Fibroblast of skin of left biceps (primary cell): ENCODE results near the gene EHMT1.
"Not testable (repeated sequence)": the region's sequence is repeated elsewhere in the genome, so short reads cannot be mapped to it uniquely, and the experiment has no call there.

ENCODE experiments used
- DNase-seq, 2 experiments: peaks; one replicate each; pipeline ENCODE4 v3.0.0-alpha.2; 2013; ENCODE audit warnings: low read depth in 2 of 2

The EHMT1 gene

GRCh38 chr9:137590469-137591383 lies 28.1 kb upstream of the EHMT1 start, which contains the start of gene ZMYND19:
Gene ZMYND19 (minus strand): TSS chr9:137590512. CDS start chr9:137590263, 249 bp downstream.
- DNase-seq, result peak; percentile 66 to 67

- no peak for DNase-seq
Measured at GRCh38 chr9:137592767-137593166, 26.0 kb upstream of the EHMT1 start.

- DNase-seq, result no peak
Measured at GRCh38 chr9:137593176-137593575, 25.6 kb upstream of the EHMT1 start.

GRCh38 chr9:137596577-137596976 lies 22.2 kb upstream of the EHMT1 start:
- not testable (repeated sequence) for DNase-seq

GRCh38 chr9:137598943-137599342 lies 19.9 kb upstream of the EHMT1 start:
- DNase-seq, result no peak

- DNase-seq, result no peak
Measured at GRCh38 chr9:137602661-137603060, 16.1 kb upstream of the EHMT1 start.

GRCh38 chr9:137603879-137604278 lies 14.9 kb upstream of the EHMT1 start:
- DNase-seq, result no peak

GRCh38 chr9:137604345-137605086 lies 14.3 kb upstream of the EHMT1 start:
- no peak for DNase-seq

GRCh38 chr9:137605121-137606004 lies 13.4 kb upstream of the EHMT1 start, which contains the start of gene ARRDC1:
Gene ARRDC1 (plus strand): TSS chr9:137605686. CDS start chr9:137605718, 32 bp downstream.
- DNase-seq, result peak; percentile 60 to 71

GRCh38 chr9:137606005-137606621 lies 12.7 kb upstream of the EHMT1 start:
- no peak for DNase-seq

GRCh38 chr9:137606734-137607138 lies 12.1 kb upstream of the EHMT1 start:
- DNase-seq, result no peak

GRCh38 chr9:137607141-137607857 lies 11.5 kb upstream of the EHMT1 start:
- DNase-seq, result no peak

- DNase-seq, result no peak
Measured at GRCh38 chr9:137610944-137611343, 7.9 kb upstream of the EHMT1 start.

- peak in 1 of 2 experiments; percentile 4 for DNase-seq
Measured at GRCh38 chr9:137611623-137612609, 6.9 kb upstream of the EHMT1 start.

GRCh38 chr9:137612741-137613142 lies 6.1 kb upstream of the EHMT1 start:
- no peak for DNase-seq

GRCh38 chr9:137613259-137613658 lies 5.5 kb upstream of the EHMT1 start:
- DNase-seq, result no peak

GRCh38 chr9:137613738-137614523 lies 4.9 kb upstream of the EHMT1 start:
- DNase-seq, result no peak

- DNase-seq, result no peak
Measured at GRCh38 chr9:137614631-137615386, 4.0 kb upstream of the EHMT1 start.
